Cardiac muscle cell (in vitro differentiated cells and primary cell): Measurements from ENCODE around the gene DENND4A. TPM values are rescaled to one million over a fixed set of nuclear protein-coding genes. Genes with fewer than 3 reads are reported as not detected.

ENCODE experiments used
- DNase-seq, 2 donors: peaks; one replicate each; pipeline versions ENCODE4 v3.0.0 to v3.0.0-alpha.2; 2010 to 2017; ENCODE audit warnings: low read depth in 1 of 2, low spot score in 1 of 2
- H3K27ac ChIP-seq: fragments of 200-600 bp; sonication (generic); 2 replicates; pipeline ENCODE4 v1.5.1; 2016
- H3K27me3 ChIP-seq: fragments of 200-600 bp; sonication (generic); 2 replicates; pipeline ENCODE4 v1.6.0; 2016; ENCODE audit warnings: control low read depth
- H3K36me3 ChIP-seq: fragments of 200-600 bp; sonication (generic); 2 replicates; pipeline ENCODE4 v1.5.1; 2016; ENCODE audit warnings: control low read depth
- H3K4me1 ChIP-seq: fragments of 200-600 bp; sonication (generic); 2 replicates; pipeline ENCODE4 v1.8.1; 2017; ENCODE audit warnings: low read depth, mild to moderate bottlenecking, mixed run types
- H3K4me3 ChIP-seq: fragments of 200-600 bp; sonication (generic); 2 replicates; pipeline ENCODE4 v1.5.1; 2016; ENCODE audit warnings: mild to moderate bottlenecking
- H3K9me3 ChIP-seq: fragments of 200-600 bp; sonication (generic); 2 replicates; pipeline ENCODE4 v1.5.1; 2017; ENCODE audit warnings: low read depth, mild to moderate bottlenecking, control low read depth
- polyA plus RNA-seq: library from polyadenylated mRNA; unstranded; fragments of >200 nt; fragmentation: Nextera tagmentation; extraction: Ambion mirVana; gene quantifications from 2 replicates; pipeline ENCODE4 v1.2.1, GENCODE V29; 2016
- total RNA-seq: library from RNA; depleted of rRNA; stranded (reverse); fragments of >200 nt; gene quantifications from 2 replicates; pipeline ENCODE4 v1.2.3, GENCODE V29; 2016
- TF ChIP-seq, protein P1 (sequence below): IDR thresholded peaks from 2 replicates; pipeline ENCODE4 v1.5.1; 2012; ENCODE audit warnings: low read depth, mild to moderate bottlenecking, low read length

The DENND4A gene
- total and polyA plus RNA-seq, 2 experiments from 2014 or later = 3.5 to 7.7 TPM

DNA sequence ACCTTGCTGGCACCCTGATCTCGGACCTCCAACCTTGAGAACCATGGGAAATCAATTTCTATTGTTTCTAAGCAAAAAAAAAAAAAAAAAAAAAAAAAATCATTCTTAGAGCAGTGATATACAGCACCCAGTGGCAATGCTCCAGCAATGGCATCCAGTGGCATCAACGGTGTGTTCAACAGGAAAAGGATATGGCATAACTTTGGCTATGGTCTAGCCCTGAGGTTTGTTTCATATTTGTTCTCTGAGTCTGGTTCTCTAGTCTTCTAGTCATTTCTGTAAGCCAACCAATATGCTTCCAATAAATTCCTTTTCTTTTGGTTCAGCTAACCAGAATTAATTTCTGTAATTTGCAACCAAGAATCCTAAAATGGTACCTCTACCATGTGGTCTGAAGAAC lies 19.2 kb downstream of the DENND4A start:
- no peaks in the 10 kb centered on the region for H3K4me1 ChIP-seq
- H3K27ac ChIP-seq = no peak overlapping the region
- no peaks in the 10 kb centered on the region for H3K27me3 ChIP-seq
- no peaks in the 10 kb centered on the region for H3K36me3 ChIP-seq
- no peaks in the 10 kb centered on the region for H3K9me3 ChIP-seq
- no peak overlapping the region for H3K4me3 ChIP-seq
- DNase-seq = no peak
- TF ChIP-seq, protein P1, sequence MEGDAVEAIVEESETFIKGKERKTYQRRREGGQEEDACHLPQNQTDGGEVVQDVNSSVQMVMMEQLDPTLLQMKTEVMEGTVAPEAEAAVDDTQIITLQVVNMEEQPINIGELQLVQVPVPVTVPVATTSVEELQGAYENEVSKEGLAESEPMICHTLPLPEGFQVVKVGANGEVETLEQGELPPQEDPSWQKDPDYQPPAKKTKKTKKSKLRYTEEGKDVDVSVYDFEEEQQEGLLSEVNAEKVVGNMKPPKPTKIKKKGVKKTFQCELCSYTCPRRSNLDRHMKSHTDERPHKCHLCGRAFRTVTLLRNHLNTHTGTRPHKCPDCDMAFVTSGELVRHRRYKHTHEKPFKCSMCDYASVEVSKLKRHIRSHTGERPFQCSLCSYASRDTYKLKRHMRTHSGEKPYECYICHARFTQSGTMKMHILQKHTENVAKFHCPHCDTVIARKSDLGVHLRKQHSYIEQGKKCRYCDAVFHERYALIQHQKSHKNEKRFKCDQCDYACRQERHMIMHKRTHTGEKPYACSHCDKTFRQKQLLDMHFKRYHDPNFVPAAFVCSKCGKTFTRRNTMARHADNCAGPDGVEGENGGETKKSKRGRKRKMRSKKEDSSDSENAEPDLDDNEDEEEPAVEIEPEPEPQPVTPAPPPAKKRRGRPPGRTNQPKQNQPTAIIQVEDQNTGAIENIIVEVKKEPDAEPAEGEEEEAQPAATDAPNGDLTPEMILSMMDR = no peak

DNA sequence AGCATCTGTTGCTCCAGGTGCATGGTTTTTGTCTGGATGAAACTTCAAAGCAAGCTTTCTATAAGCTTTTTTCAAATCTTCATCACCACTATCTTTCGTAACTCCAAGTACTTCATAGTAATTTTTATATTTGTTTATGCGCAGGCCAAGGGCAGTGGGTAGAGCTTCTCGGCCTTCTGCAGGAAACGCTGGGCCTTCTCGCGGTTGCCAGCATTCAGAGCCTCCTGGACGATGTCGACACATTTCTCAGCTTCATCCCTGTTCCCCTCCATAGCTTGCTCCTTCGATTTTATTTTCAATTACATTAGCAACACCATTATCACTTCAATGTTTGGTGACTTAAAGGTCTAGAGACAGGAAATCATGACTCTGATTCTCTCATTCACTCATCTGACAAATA lies 20.2 kb downstream of the DENND4A start:
- Histone ChIP-seq H3K27me3 (no peaks in the 10 kb centered on the region), H3K9me3 (no peaks in the 10 kb centered on the region), H3K4me3 (no peak overlapping the region), H3K36me3 (no peaks in the 10 kb centered on the region), H3K4me1 (no peaks in the 10 kb centered on the region), H3K27ac (no peak overlapping the region)
- no peak for DNase-seq
- TF ChIP-seq, protein P1 = no peak

DNA sequence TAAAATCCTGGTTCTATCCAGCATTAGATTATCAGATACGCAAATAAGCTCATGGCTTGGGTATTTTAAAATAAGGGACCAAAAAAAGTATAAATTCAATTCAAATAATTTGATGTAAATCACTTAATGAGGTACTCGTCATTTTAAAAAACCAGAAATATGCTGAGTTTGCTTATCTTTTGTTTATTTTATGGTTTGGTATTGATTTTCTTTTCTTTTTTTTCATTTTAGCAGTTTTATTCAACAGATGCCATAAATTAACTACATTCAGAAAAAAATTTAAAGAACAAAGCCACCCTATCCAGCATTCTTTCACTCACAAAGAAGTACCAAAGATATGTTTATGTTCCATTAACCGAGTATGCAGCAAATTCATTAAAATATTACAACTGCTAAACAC lies 22.6 kb downstream of the DENND4A start:
- no peak overlapping the region for H3K4me3 ChIP-seq
- no peaks in the 10 kb centered on the region for H3K4me1 ChIP-seq
- TF ChIP-seq, protein P1 = no peak
- no peaks in the 10 kb centered on the region for H3K9me3 ChIP-seq
- no peaks in the 10 kb centered on the region for H3K36me3 ChIP-seq
- no peaks in the 10 kb centered on the region for H3K27me3 ChIP-seq
- no peak overlapping the region for H3K27ac ChIP-seq
- no peak for DNase-seq

DNA sequence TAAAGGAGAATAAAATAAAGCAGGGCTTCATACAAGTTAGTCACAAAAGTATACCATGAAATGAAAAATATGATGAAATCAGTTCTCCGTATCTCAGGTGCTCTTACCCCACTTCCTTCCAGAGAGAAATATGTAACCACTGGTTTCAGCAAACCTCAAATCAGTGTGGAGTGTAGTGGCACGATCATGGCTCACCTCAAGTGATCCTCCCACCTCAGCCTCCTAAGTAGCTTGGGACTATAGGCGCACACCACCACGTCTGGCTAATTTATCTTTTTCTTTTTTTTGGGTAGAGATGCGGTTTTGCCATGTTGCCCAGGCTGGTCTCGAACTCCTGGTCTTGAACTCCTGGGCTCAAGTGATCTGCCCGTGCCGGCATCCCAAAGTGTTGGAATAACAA lies 24.2 kb downstream of the DENND4A start:
- Histone ChIP-seq H3K9me3 (no peaks in the 10 kb centered on the region), H3K27me3 (no peaks in the 10 kb centered on the region), H3K4me3 (no peak overlapping the region), H3K4me1 (no peaks in the 10 kb centered on the region), H3K36me3 (no peaks in the 10 kb centered on the region), H3K27ac (no peak overlapping the region)
- no peak for DNase-seq
- TF ChIP-seq, protein P1 = no peak

DNA sequence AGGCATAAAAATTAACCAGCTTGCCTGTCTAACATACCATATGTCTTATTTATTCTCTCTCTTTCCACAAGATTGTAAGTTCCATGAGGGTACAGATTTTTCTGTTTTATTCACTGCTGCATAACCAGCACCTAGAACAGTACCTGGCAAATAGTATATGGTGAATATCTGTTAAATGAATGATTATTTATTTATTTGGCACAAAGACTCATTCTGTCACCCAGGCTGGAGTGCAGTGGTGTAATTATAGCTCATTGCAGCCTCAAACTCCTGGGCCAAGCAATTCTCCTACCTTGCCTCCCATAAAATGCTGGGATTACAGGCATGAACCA lies 24.9 kb downstream of the DENND4A start:
- DNase-seq = no peak
- Histone ChIP-seq H3K27ac (no peak overlapping the region), H3K36me3 (no peaks in the 10 kb centered on the region), H3K27me3 (no peaks in the 10 kb centered on the region), H3K9me3 (no peaks in the 10 kb centered on the region), H3K4me3 (no peak overlapping the region), H3K4me1 (no peaks in the 10 kb centered on the region)
- TF ChIP-seq, protein P1 = no peak
